Sigmoid colon (tissue), 3 donors: ENCODE measurements around the gene KCNA1.

Experiments used
- CTCF ChIP-seq, 4 experiments: fragments of 450-650 bp in 3 of 4; fragments of 200-600 bp in 1 of 4; IDR thresholded peaks; one replicate each; pipeline ENCODE4 v1.5.1; 2016 to 2019; ENCODE audit warnings: antibody characterized with exemption in 4 of 4, mild to moderate bottlenecking in 3 of 4, moderate library complexity in 2 of 4
- POLR2A ChIP-seq, 2 donors: fragments of 450-650 bp; IDR thresholded peaks; one replicate each; pipeline ENCODE4 v1.6.1; 2016; ENCODE audit warnings: antibody characterized with exemption in 2 of 2, mild to moderate bottlenecking in 2 of 2, moderate library complexity in 2 of 2

- TF ChIP-seq POLR2A (IDR thresholded peaks at IDR 0.05) (no peak), CTCF (IDR thresholded peaks at IDR 0.05) (no peak)
Measured at GRCh38 chr12:4951601-4952000, 41.9 kb downstream of the KCNA1 start.
